Mesendoderm (in vitro differentiated cells): ENCODE data around the gene CACNG7.

ENCODE experiments used
- DNase-seq: peaks from one replicate; pipeline ENCODE4 v3.0.0; 2013
- H2AK5ac ChIP-seq: 2 replicates; pipeline ENCODE4 v1.6.1; 2013; ENCODE audit warnings: low read length, inconsistent platforms
- H2BK120ac ChIP-seq: 2 replicates; pipeline ENCODE4 v1.6.1; 2013; ENCODE audit warnings: low read depth, mild to moderate bottlenecking, low read length, moderate library complexity, mixed read lengths
- H2BK15ac ChIP-seq: replicated peaks from 2 replicates; pipeline ENCODE4 v1.6.1; 2013; ENCODE audit warnings: low read depth, mild to moderate bottlenecking, moderate library complexity
- H2BK5ac ChIP-seq: 2 replicates; pipeline ENCODE4 v1.6.1; 2013; ENCODE audit warnings: low read length, inconsistent platforms
- H3K18ac ChIP-seq: 2 replicates; pipeline ENCODE4 v1.6.1; 2013; ENCODE audit warnings: mild to moderate bottlenecking, low read length, mixed read lengths
- H3K23ac ChIP-seq: one replicate; pipeline ENCODE4 v1.6.1; 2013; ENCODE audit warnings: low read length
- H3K27ac ChIP-seq: 2 replicates; pipeline ENCODE4 v1.5.1; 2013; ENCODE audit warnings: low read depth, mild to moderate bottlenecking, inconsistent platforms, low read length, moderate library complexity
- H3K27me3 ChIP-seq: 2 replicates; pipeline ENCODE4 v1.6.1; 2013; ENCODE audit warnings: low read length, control low read depth, mild to moderate bottlenecking, inconsistent platforms; ENCODE audit not compliant: insufficient read depth, poor library complexity
- H3K36me3 ChIP-seq: 2 replicates; pipeline ENCODE4 v1.6.1; 2013; ENCODE audit warnings: low read length, inconsistent platforms; ENCODE audit not compliant: control insufficient read depth, insufficient read depth
- H3K4ac ChIP-seq: one replicate; pipeline ENCODE4 v1.6.1; 2013; ENCODE audit warnings: low read depth, mild to moderate bottlenecking, low read length, moderate library complexity
- H3K4me1 ChIP-seq: 2 replicates; pipeline ENCODE4 v1.6.1; 2013; ENCODE audit warnings: low read depth, low read length, inconsistent platforms; ENCODE audit not compliant: control insufficient read depth
- H3K4me2 ChIP-seq: 2 replicates; pipeline ENCODE4 v1.6.1; 2013; ENCODE audit warnings: low read length
- H3K4me3 ChIP-seq: 2 replicates; pipeline ENCODE4 v1.5.1; 2013; ENCODE audit warnings: mild to moderate bottlenecking, low read length
- H3K56ac ChIP-seq: one replicate; pipeline ENCODE4 v1.6.1; 2013; ENCODE audit warnings: low read length
- H3K79me1 ChIP-seq: 2 replicates; pipeline ENCODE4 v1.6.1; 2013; ENCODE audit warnings: low read length, inconsistent platforms
- H3K79me2 ChIP-seq: 2 replicates; pipeline ENCODE4 v1.6.1; 2013; ENCODE audit warnings: mild to moderate bottlenecking, low read length; ENCODE audit not compliant: control insufficient read depth, insufficient read depth
- H3K9ac ChIP-seq: 2 replicates; pipeline ENCODE4 v1.6.1; 2013; ENCODE audit warnings: low read length, inconsistent platforms
- H4K5ac ChIP-seq: one replicate; pipeline ENCODE4 v1.6.1; 2013; ENCODE audit warnings: low read length
- H4K8ac ChIP-seq: one replicate; pipeline ENCODE4 v1.6.1; 2013; ENCODE audit warnings: low read depth, mild to moderate bottlenecking, control low read depth, low read length, moderate library complexity
- WGBS: extraction: QIAGEN DNeasy Blood & Tissue Kit; methylation state at CpG from one replicate; pipeline ENCODE4 v1.1.7; 2013; ENCODE audit warnings: low lambda C conversion rate, missing lambda C conversion rate; ENCODE audit not compliant: insufficient coverage; ENCODE audit errors: extremely low coverage; 5-methylcytosine and 5-hydroxymethylcytosine counted together

CACNG7 gene

DNA sequence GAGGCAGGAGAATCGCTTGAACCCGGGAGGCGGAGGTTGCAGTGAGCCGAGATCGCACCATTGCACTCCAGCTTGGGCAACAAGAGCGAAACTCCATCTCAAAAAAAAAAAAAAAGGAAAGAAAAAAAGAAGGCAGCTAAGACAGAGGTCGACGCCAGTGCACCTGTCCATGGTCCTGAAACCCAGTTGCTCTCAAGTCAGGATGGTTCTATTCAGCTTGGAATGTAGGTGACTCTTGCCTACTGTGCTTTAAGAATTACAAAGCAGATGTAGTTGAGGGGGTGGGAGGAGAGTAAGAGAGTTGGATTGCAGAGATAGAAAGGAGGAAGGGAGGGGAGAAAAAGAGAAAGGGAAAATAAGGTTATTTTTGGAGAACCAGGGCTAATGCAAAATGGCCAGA lies 18.7 kb downstream of the CACNG7 start:
- no peak overlapping the region for H3K4ac ChIP-seq
- H3K56ac ChIP-seq = no peak overlapping the region
- H2AK5ac ChIP-seq = no peak overlapping the region
- WGBS = no CpG with 5 or more reads among the region's 8 CpGs
- no peak overlapping the region for H3K4me2 ChIP-seq
- H2BK120ac ChIP-seq = no peak overlapping the region
- no peaks in the 10 kb centered on the region for H3K36me3 ChIP-seq
- no peaks in the 10 kb centered on the region for H3K27me3 ChIP-seq
- no peak overlapping the region for H3K9ac ChIP-seq
- no peaks in the 10 kb centered on the region for H3K79me2 ChIP-seq
- peak; percentile 90 for DNase-seq
- H3K79me1 ChIP-seq = no peaks in the 10 kb centered on the region
- H3K23ac ChIP-seq = no peak overlapping the region
- H2BK5ac ChIP-seq = no peak overlapping the region
- no peak overlapping the region for H3K18ac ChIP-seq
- H2BK15ac ChIP-seq = no peak overlapping the region
- no peak overlapping the region for H3K4me3 ChIP-seq
- no peak overlapping the region for H4K8ac ChIP-seq
- no peak overlapping the region for H4K5ac ChIP-seq
- no peak overlapping the region for H3K27ac ChIP-seq
- no peaks in the 10 kb centered on the region for H3K4me1 ChIP-seq

GRCh38 chr19:53936029-53936428 lies 27.0 kb downstream of the CACNG7 start:
- no peak overlapping the region for H3K18ac ChIP-seq

DNA sequence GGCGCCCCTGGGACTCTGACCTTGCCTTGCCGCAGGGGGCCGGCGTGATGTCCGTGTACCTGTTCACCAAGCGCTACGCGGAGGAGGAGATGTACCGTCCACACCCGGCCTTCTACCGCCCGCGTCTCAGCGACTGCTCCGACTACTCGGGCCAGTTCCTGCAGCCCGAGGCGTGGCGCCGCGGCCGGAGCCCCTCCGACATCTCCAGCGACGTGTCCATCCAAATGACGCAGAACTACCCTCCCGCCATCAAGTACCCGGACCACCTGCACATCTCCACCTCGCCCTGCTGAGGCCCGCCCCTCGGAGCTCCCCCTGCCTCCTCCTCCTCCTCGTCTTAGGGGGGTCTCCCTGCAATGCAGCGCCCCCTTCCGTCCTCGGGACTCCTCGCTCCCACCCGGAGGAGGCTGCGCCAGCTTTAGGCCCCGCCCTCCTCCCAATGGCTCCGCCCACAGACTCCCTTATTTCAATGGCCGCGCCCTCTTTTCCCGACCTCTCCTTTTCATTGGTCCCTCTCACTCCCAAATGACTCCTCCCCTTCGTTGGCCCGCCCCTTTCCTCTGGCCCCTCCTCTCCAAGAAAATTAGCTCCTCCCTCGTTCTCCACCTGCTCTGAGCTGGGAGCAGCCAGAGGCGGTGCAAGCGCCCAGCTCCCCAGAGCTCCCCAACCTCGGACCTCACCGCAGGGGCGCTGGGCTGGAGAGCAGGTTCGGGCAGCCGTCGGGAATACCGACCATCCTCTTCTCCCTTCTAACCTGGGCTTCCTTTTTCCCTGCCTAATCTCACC lies 33.1 kb downstream of the CACNG7 start:
- Histone ChIP-seq H3K27ac (no peak overlapping the region), H3K4me2 (peak overlapping the region; percentile 87), H3K27me3 (no peaks in the 10 kb centered on the region), H2BK15ac (no peak overlapping the region), H3K79me1 (no peaks in the 10 kb centered on the region), H3K4me3 (peak overlapping the region; percentile 29), H3K18ac (no peak overlapping the region), H3K4ac (no peak overlapping the region), H3K79me2 (no peaks in the 10 kb centered on the region), H4K8ac (no peak overlapping the region), H2BK120ac (no peak overlapping the region), H2BK5ac (no peak overlapping the region), H3K36me3 (no peaks in the 10 kb centered on the region), H3K4me1 (no peaks in the 10 kb centered on the region), H3K9ac (peak overlapping the region; percentile 56), H3K56ac (peak overlapping the region; percentile 81), H2AK5ac (no peak overlapping the region), H4K5ac (no peak overlapping the region), H3K23ac (peak overlapping the region; percentile 45)
- WGBS = no CpG with 5 or more reads among the region's 55 CpGs
- DNase-seq = peak; percentile 96

More at GRCh38 chr19:53936029-53936428, 27.0 kb downstream of the CACNG7 start:
- no peak overlapping the region for H2BK120ac ChIP-seq
- no peak overlapping the region for H3K56ac ChIP-seq
- no peak for DNase-seq
- H3K4ac ChIP-seq = no peak overlapping the region
- no CpG with 5 or more reads among the region's 7 CpGs for WGBS
- no peak overlapping the region for H2AK5ac ChIP-seq
- H3K27ac ChIP-seq = no peak overlapping the region
- no peaks in the 10 kb centered on the region for H3K36me3 ChIP-seq
- H3K27me3 ChIP-seq = no peaks in the 10 kb centered on the region
- no peaks in the 10 kb centered on the region for H3K4me1 ChIP-seq
- H4K5ac ChIP-seq = no peak overlapping the region
- no peak overlapping the region for H3K4me3 ChIP-seq
- H3K79me2 ChIP-seq = no peaks in the 10 kb centered on the region
- H3K9ac ChIP-seq = no peak overlapping the region
- no peak overlapping the region for H3K23ac ChIP-seq
- H3K79me1 ChIP-seq = no peaks in the 10 kb centered on the region
- no peak overlapping the region for H4K8ac ChIP-seq
- no peak overlapping the region for H2BK5ac ChIP-seq
- no peak overlapping the region for H2BK15ac ChIP-seq
- H3K4me2 ChIP-seq = no peak overlapping the region

DNA sequence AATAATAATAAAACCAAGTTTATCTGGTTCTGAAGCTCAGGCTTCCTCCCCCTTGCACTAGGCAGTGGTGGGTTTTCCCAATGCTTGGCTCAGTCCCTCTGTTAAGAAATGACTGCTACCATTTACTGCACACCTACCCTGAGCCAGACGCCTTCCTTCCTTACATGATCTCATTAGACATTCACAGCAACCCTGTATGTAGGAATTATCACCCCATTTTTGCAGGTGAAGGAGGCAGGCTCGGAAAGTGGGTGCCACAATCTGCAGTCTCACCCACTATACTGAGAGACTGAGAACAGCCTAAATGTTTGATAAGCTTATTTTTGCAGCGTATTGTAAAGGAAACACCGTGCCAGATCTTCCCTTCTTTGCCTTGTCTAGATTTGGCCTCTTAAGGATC lies 35.3 kb downstream of the CACNG7 start:
- H4K5ac ChIP-seq = no peak overlapping the region
- WGBS = no CpG with 5 or more reads among the region's 4 CpGs
- H3K4me2 ChIP-seq = no peak overlapping the region
- H3K23ac ChIP-seq = no peak overlapping the region
- H3K18ac ChIP-seq = no peak overlapping the region
- H2AK5ac ChIP-seq = no peak overlapping the region
- H3K27ac ChIP-seq = no peak overlapping the region
- H3K79me1 ChIP-seq = no peaks in the 10 kb centered on the region
- H2BK5ac ChIP-seq = no peak overlapping the region
- H2BK15ac ChIP-seq = no peak overlapping the region
- H2BK120ac ChIP-seq = no peak overlapping the region
- H3K36me3 ChIP-seq = no peaks in the 10 kb centered on the region
- H3K56ac ChIP-seq = no peak overlapping the region
- H4K8ac ChIP-seq = no peak overlapping the region
- no peak overlapping the region for H3K4me3 ChIP-seq
- no peak for DNase-seq
- H3K79me2 ChIP-seq = no peaks in the 10 kb centered on the region
- H3K4ac ChIP-seq = no peak overlapping the region
- H3K4me1 ChIP-seq = no peaks in the 10 kb centered on the region
- no peaks in the 10 kb centered on the region for H3K27me3 ChIP-seq
- no peak overlapping the region for H3K9ac ChIP-seq

- Histone ChIP-seq H2BK120ac (no peak overlapping the region), H4K5ac (no peak overlapping the region), H2AK5ac (no peak overlapping the region), H3K23ac (no peak overlapping the region), H3K27ac (no peak overlapping the region), H2BK5ac (no peak overlapping the region), H2BK15ac (no peak overlapping the region), H3K4ac (no peak overlapping the region), H3K27me3 (no peaks in the 10 kb centered on the region), H3K79me2 (no peaks in the 10 kb centered on the region), H3K36me3 (no peaks in the 10 kb centered on the region), H3K79me1 (no peaks in the 10 kb centered on the region), H3K4me3 (no peak overlapping the region), H3K56ac (no peak overlapping the region), H4K8ac (no peak overlapping the region), H3K4me1 (no peaks in the 10 kb centered on the region), H3K9ac (no peak overlapping the region), H3K4me2 (no peak overlapping the region), H3K18ac (no peak overlapping the region)
- WGBS = no CpG with 5 or more reads among the region's 4 CpGs
- DNase-seq = no peak
These were observed 35.9 kb downstream of the CACNG7 start for GRCh38 chr19:53944933-53945332.

DNA sequence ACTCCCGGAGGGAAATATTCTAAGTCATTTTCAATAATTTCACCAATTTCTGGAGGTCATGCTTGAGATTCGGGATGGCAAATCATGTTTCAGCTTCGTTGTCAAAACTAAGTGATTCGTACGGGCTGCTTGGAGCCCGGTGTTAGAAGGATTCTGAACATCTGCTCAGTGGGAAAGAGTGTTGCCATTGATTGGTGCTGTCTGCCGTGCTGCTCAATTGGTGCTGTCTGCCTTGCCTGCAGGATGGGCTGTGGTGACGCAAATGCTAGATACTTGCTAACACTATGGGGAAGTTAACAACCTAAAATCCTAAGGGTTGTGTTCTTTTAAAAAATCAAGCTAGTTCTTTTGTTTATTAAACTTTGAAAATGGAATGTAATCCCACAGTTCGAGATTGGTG lies 36.4 kb downstream of the CACNG7 start:
- peak; percentile 77 for DNase-seq
- H2BK5ac ChIP-seq = no peak overlapping the region
- no peak overlapping the region for H3K18ac ChIP-seq
- H2BK120ac ChIP-seq = no peak overlapping the region
- no CpG with 5 or more reads among the region's 9 CpGs for WGBS
- no peak overlapping the region for H3K4me3 ChIP-seq
- no peak overlapping the region for H2AK5ac ChIP-seq
- H3K56ac ChIP-seq = no peak overlapping the region
- no peak overlapping the region for H2BK15ac ChIP-seq
- H3K23ac ChIP-seq = no peak overlapping the region
- no peaks in the 10 kb centered on the region for H3K36me3 ChIP-seq
- H3K79me2 ChIP-seq = no peaks in the 10 kb centered on the region
- H3K4ac ChIP-seq = no peak overlapping the region
- no peak overlapping the region for H3K9ac ChIP-seq
- no peak overlapping the region for H4K5ac ChIP-seq
- H3K27ac ChIP-seq = no peak overlapping the region
- H4K8ac ChIP-seq = no peak overlapping the region
- no peaks in the 10 kb centered on the region for H3K27me3 ChIP-seq
- no peak overlapping the region for H3K4me2 ChIP-seq
- H3K4me1 ChIP-seq = no peaks in the 10 kb centered on the region
- no peaks in the 10 kb centered on the region for H3K79me1 ChIP-seq
